ENCODE results near the gene SHISAL1.

The SHISAL1 gene

DNA sequence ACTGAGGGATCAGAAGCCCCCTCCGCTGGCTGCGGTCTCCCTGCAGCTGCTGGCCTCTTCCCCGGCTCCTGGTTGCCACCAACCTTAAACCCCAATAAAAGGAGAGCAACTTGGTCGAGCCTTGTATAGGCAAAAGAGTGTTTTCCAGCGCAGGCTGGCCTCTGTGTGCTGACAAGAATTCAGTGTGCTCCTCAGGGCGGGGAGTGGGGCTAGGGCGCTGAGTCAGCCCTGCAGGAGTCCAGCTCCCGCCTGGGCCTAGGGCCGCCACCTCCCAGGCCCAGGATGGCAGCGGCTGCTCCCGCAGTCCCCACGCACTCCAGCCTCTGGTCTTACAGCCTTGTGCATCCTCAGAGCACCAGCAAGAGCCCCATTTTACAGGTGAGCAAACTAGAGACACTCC, at the start of gene SHISAL1:
SHISAL1 (minus strand) TSS at position 186 of the 400 bp plus-strand sequence. CDS start 12,006 bp downstream, outside the sequence.
- no peak within 1 kb of the TSS for H3K4me3 ChIP-seq (ENCODE audit: control insufficient read depth, low read depth, low read length)
- TF ChIP-seq CTCF (conservative IDR thresholded peaks at IDR 0.05; ENCODE audit: control insufficient read depth, insufficient read depth, low read depth, low read length): no peak
- peak; percentile 26 for DNase-seq (ENCODE audit: low read depth)

DNA sequence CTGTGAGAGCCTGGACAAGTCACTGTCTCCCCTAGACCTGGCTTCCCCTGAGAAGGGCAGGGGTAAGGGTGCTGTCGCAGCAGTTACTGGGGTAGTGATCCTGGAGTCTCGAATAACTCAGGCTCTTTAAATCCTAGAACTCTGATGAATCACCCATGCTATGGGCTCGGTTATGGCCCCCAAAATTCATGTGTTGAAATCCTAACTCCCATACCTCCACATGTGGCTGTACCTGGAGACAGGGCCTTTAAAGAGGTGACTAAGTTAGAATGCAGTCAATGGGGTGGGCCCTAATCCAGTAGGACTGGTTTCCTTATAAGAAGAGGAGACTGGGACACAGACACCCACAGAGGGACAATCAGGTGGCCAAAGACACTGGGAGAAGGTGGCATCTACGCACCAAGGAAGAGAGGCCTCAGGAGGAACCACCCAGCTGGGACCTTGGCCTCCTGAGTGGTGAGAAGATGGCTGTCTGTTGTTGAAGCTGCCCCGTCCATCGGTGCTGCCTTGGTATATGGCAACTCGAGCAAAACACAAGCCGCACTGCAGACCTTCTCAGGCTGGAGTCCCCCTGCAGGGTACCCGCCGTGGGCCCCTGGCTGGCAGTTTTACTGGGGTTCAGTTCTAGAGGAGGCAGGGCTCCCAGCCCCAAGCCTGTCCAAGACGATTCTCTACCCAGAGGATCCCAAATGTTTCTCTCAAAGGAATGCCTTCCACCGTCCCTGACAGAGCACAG, 48.8 kb upstream of the SHISAL1 start:
- DNase-seq (ENCODE audit: low read depth): no peak
- TF ChIP-seq CTCF (conservative IDR thresholded peaks at IDR 0.05; ENCODE audit: control insufficient read depth, insufficient read depth, low read depth, low read length): no peak

DNA sequence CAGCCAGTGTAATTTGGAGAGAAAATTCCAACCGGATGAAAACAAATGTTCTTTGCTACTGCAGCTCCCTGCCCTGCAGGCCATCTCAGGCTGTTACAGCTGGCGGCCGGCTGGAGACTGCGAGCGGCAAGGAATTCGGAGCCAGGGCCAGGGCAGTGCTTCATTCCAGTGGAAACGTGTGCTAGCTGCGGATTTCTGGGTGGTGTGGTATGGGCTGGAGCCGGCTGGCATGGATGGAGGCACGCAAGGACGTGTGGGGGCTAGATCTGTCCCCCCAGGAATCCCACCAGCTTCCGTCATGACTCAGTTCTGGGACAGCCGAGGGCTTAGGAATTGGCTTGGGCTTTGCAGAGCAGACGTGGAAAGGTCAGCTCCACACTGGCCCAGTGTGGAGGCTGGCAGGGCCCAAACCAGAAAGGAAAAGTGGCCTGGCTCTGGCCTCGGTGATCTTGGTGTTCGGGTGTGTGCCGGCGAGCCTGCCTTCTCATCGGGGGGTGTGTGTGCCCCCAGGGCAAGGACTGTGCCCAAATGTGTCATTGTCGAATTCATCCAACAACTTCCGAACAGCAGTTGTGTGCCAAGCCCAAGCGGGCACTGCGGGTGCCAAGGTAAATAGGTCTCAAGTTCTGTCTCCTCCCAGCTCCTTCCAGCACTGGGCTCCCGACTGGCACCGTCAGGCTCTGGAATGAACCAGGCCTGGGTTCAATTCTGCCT, 48.1 kb upstream of the SHISAL1 start:
- no peak overlapping the region for H3K4me3 ChIP-seq (ENCODE audit: control insufficient read depth, low read depth, low read length)
- no peak for TF ChIP-seq CTCF (conservative IDR thresholded peaks at IDR 0.05; ENCODE audit: control insufficient read depth, insufficient read depth, low read depth, low read length)
- DNase-seq (ENCODE audit: low read depth): peak; percentile 64

More for the DNA sequence above, 48.8 kb upstream of the SHISAL1 start:
- no peak overlapping the region for H3K4me3 ChIP-seq (ENCODE audit: control insufficient read depth, low read depth, low read length)

- DNase-seq (ENCODE audit: low read depth): no peak
- H3K4me3 ChIP-seq (ENCODE audit: control insufficient read depth, low read depth, low read length): no peak overlapping the region
- TF ChIP-seq CTCF (conservative IDR thresholded peaks at IDR 0.05; ENCODE audit: control insufficient read depth, insufficient read depth, low read depth, low read length): no peak
Observed at GRCh38 chr22:44360306-44360667, 47.5 kb upstream of the SHISAL1 start.

GRCh38 chr22:44359496-44360110, 46.9 kb upstream of the SHISAL1 start:
- no peak for DNase-seq (ENCODE audit: low read depth)
- TF ChIP-seq CTCF (conservative IDR thresholded peaks at IDR 0.05; ENCODE audit: control insufficient read depth, insufficient read depth, low read depth, low read length): no peak
- H3K4me3 ChIP-seq (ENCODE audit: control insufficient read depth, low read depth, low read length): no peak overlapping the region

DNA sequence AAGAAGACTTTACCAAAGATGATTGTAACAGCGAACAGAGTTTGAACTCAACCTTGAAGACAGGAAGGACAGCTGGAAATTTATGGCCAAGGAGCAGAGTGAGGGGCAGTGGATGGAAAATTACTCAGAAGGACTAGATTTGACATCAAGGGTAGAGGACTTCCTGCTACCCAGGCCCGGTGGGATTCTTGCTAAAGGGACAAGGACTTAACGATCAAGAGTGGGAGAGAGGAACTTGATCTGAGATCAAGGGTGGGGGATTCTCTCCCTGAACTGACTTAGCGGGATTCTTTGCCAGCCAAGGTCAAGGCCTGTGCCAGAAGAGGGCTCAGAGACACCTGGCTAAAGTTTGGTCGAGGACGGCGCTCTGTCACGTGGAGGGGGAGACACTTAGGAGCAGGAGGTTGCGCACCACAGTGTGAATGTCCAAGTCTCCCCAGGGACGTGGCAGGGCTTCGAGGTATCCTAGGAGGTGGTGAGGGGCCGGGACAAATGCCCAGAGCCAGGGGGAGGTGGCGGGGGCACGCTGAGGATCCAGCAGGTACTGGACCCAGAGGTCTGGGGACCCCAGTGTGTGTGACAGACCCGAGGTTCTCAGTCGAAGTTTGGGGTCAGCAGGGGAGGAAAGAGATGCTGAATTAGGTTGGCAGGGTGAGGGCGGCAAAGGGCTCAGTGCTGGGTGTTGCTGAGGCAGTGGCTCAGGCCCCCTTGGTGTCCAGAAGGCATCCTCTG, 46.1 kb upstream of the SHISAL1 start:
- H3K4me3 ChIP-seq (ENCODE audit: control insufficient read depth, low read depth, low read length): no peak overlapping the region
- no peak for DNase-seq (ENCODE audit: low read depth)
- TF ChIP-seq CTCF (conservative IDR thresholded peaks at IDR 0.05; ENCODE audit: control insufficient read depth, insufficient read depth, low read depth, low read length): no peak
